ENCODE results near the gene CTSL. TPM values are rescaled to one million over a fixed set of nuclear protein-coding genes. Genes with fewer than 3 reads are reported as not detected.
A peak's percentile ranks its signal among the peaks of the same experiment; 100 is the strongest.

CTSL gene
- 100 to 1,000 TPM; 102 to 290 (median 137) TPM for total RNA-seq

DNA sequence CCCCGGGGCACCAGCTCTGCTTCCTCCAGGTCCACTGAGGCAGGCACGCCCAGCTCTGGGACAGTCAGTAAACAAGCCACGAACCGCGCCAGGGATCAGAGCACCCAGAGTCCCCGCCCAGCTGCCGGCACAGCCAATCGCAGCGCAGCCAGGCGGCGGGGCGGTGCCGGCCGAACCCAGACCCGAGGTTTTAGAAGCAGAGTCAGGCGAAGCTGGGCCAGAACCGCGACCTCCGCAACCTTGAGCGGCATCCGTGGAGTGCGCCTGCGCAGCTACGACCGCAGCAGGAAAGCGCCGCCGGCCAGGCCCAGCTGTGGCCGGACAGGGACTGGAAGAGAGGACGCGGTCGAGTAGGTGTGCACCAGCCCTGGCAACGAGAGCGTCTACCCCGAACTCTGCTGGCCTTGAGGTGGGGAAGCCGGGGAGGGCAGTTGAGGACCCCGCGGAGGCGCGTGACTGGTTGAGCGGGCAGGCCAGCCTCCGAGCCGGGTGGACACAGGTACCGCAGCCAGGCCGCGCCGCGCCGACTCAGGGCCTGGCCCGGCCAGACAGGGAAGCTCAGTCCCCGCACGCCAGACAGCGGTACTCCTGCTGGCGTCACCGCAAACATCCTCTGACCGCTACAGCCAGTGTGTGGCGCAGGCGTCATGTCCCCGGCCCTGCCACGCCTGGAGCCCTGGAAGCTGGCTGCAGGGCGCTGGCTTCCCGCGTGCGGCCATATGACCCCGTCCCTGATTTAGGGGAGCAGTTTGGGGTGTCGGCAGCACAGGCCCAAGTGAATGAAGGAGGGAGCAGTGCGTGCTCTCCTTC, at the start of gene CTSL:
TSS of gene CTSL (plus strand) at position 220 of the 810 bp plus-strand sequence. CDS start 1,485 bp downstream, outside the sequence.
- peak; percentile 97 for ATAC-seq
- Histone ChIP-seq H3K36me3 (peaks cover 0 to 37% of the 10 kb centered on the region in 2 donors), H3K27ac (peak within 1 kb of the TSS; percentile 88 to 97 (median 92)), H3K4me1 (peaks cover 8 to 45% (median 8%) of the 10 kb centered on the region in 3 donors), H3K27me3 (no peaks in the 10 kb centered on the region), H3K9me3 (no peaks in the 10 kb centered on the region), H3K4me3 (peak within 1 kb of the TSS; percentile 76 to 81)
- TF ChIP-seq, protein P1, sequence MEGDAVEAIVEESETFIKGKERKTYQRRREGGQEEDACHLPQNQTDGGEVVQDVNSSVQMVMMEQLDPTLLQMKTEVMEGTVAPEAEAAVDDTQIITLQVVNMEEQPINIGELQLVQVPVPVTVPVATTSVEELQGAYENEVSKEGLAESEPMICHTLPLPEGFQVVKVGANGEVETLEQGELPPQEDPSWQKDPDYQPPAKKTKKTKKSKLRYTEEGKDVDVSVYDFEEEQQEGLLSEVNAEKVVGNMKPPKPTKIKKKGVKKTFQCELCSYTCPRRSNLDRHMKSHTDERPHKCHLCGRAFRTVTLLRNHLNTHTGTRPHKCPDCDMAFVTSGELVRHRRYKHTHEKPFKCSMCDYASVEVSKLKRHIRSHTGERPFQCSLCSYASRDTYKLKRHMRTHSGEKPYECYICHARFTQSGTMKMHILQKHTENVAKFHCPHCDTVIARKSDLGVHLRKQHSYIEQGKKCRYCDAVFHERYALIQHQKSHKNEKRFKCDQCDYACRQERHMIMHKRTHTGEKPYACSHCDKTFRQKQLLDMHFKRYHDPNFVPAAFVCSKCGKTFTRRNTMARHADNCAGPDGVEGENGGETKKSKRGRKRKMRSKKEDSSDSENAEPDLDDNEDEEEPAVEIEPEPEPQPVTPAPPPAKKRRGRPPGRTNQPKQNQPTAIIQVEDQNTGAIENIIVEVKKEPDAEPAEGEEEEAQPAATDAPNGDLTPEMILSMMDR (IDR thresholded peaks at IDR 0.05) = peak in 3 of 4 experiments; percentile 34 to 55 (median 42)
- TF ChIP-seq POLR2A (IDR thresholded peaks at IDR 0.05) = peak; percentile 74 to 83
- TF ChIP-seq POLR2AphosphoS5 (IDR thresholded peaks at IDR 0.05) = peak; percentile 77
- no peak for TF ChIP-seq EP300 (IDR thresholded peaks at IDR 0.05)
- WGBS, 2 donors (ENCODE audit: low coverage in 1 of 2) = 0% methylated on average over 2 of the region's 67 CpGs; no CpG with 5 or more reads in 1 of the 2 donors

GRCh38 chr9:87676976-87677775, 48.7 kb upstream of the CTSL start:
- Histone ChIP-seq H3K4me3 (no peak overlapping the region), H3K27ac (peak overlapping the region in 1 of 4 donors; percentile 16), H3K9me3 (no peaks in the 10 kb centered on the region), H3K27me3 (no peaks in the 10 kb centered on the region), H3K36me3 (peaks cover 0 to 40% of the 10 kb centered on the region in 2 donors), H3K4me1 (peaks cover 0 to 29% (median 3%) of the 10 kb centered on the region in 3 donors)
- WGBS, 2 donors (ENCODE audit: low coverage in 1 of 2) = 30 to 53% methylated on average over 4 to 10 of the region's 14 CpGs
- ATAC-seq = peak; percentile 63
- TF ChIP-seq POLR2A (IDR thresholded peaks at IDR 0.05) = no peak
- TF ChIP-seq POLR2AphosphoS5 (IDR thresholded peaks at IDR 0.05) = peak; percentile 50

GRCh38 chr9:87677776-87678587, 47.9 kb upstream of the CTSL start:
- 71 to 79% methylated on average over 7 to 10 of the region's 17 CpGs for WGBS, 2 donors (ENCODE audit: low coverage in 1 of 2)

GRCh38 chr9:87678650-87679355, 47.1 kb upstream of the CTSL start:
- Histone ChIP-seq H3K4me3 (no peak overlapping the region), H3K36me3 (peaks cover 0 to 38% of the 10 kb centered on the region in 2 donors), H3K27me3 (no peaks in the 10 kb centered on the region), H3K4me1 (peaks cover 0 to 29% (median 3%) of the 10 kb centered on the region in 3 donors), H3K27ac (no peak overlapping the region), H3K9me3 (no peaks in the 10 kb centered on the region)
- no peak for TF ChIP-seq EP300 (IDR thresholded peaks at IDR 0.05)
- TF ChIP-seq, protein P1 (IDR thresholded peaks at IDR 0.05) = peak in 3 of 4 experiments; percentile 83 to 86 (median 85)
- no peak for TF ChIP-seq POLR2A (IDR thresholded peaks at IDR 0.05)
- TF ChIP-seq POLR2AphosphoS5 (IDR thresholded peaks at IDR 0.05) = no peak
- ATAC-seq = no peak
- 38 to 72% methylated on average over 2 to 5 of the region's 9 CpGs for WGBS, 2 donors (ENCODE audit: low coverage in 1 of 2)

More at GRCh38 chr9:87677776-87678587, 47.9 kb upstream of the CTSL start:
- Histone ChIP-seq H3K27me3 (no peaks in the 10 kb centered on the region), H3K4me1 (peaks cover 0 to 29% (median 3%) of the 10 kb centered on the region in 3 donors), H3K36me3 (peaks cover 0 to 39% of the 10 kb centered on the region in 2 donors), H3K27ac (no peak overlapping the region), H3K9me3 (no peaks in the 10 kb centered on the region), H3K4me3 (no peak overlapping the region)
- TF ChIP-seq EP300 (IDR thresholded peaks at IDR 0.05) = no peak
- TF ChIP-seq POLR2AphosphoS5 (IDR thresholded peaks at IDR 0.05) = no peak
- TF ChIP-seq POLR2A (IDR thresholded peaks at IDR 0.05) = no peak
- TF ChIP-seq, protein P1 (IDR thresholded peaks at IDR 0.05) = no peak
- no peak for ATAC-seq
